IMR-90 (cell line): Measurements from ENCODE around the gene RFX6. TPM values are rescaled to one million over a fixed set of nuclear protein-coding genes. Genes with fewer than 3 reads are reported as not detected.

Experiments used
- ATAC-seq: fragments of 200-7000 bp; cut with Tn5 transposase; 2 replicates; pipeline ENCODE4 v1.9.1; 2020; ENCODE audit warnings: low read depth, mild to moderate bottlenecking, moderate library complexity
- BruUV-seq: library from RNA; stranded (reverse); fragments of 400-500 nt; replicated peaks from 2 replicates; lab custom pipeline; 2021; lab: Mats Ljungman, UMichigan
- CTCF ChIA-PET: fragments of 300-600 bp; formaldehyde crosslinking; extraction: SDS; loops from one replicate; lab custom pipeline; 2021; ENCODE audit warnings: antibody characterized with exemption; lab: Yijun Ruan, JAX
- POLR2A ChIA-PET: fragments of 300-600 bp; sonication (Branson Sonifier 250); formaldehyde crosslinking; loops from one replicate; lab custom pipeline; 2022; ENCODE audit warnings: antibody characterized with exemption; ENCODE audit not compliant: unreplicated experiment; lab: Charles Lee
- DNase-seq: peaks from one replicate; pipeline ENCODE4 v3.0.0; 2013
- H2AFZ ChIP-seq: replicated peaks from 2 replicates; pipeline ENCODE3; 2013; ENCODE audit warnings: low read length, mild to moderate bottlenecking; ENCODE audit not compliant: poor library complexity
- H2AK5ac ChIP-seq: 2 replicates; pipeline ENCODE4 v1.6.1; 2013; ENCODE audit warnings: low read depth, low read length, inconsistent platforms
- H2AK9ac ChIP-seq: replicated peaks from 2 replicates; pipeline ENCODE3; 2013; ENCODE audit warnings: mild to moderate bottlenecking, low read depth, low read length, moderate library complexity; ENCODE audit not compliant: poor library complexity
- H2BK120ac ChIP-seq: 2 replicates; pipeline ENCODE4 v1.6.1; 2013; ENCODE audit warnings: low read depth, low read length, inconsistent platforms
- H2BK15ac ChIP-seq: 3 replicates; pipeline ENCODE4 v1.6.1; 2013; ENCODE audit warnings: low read depth, low read length, inconsistent platforms
- H2BK20ac ChIP-seq: 2 replicates; pipeline ENCODE4 v1.6.1; 2013; ENCODE audit warnings: low read depth, mild to moderate bottlenecking, inconsistent platforms, low read length, moderate library complexity
- H2BK5ac ChIP-seq: 2 replicates; pipeline ENCODE4 v1.6.1; 2013; ENCODE audit warnings: mild to moderate bottlenecking, low read depth, low read length, inconsistent platforms; ENCODE audit not compliant: poor library complexity, severe bottlenecking
- H3K14ac ChIP-seq: replicated peaks from 2 replicates; pipeline ENCODE4 v1.6.1; 2013; ENCODE audit warnings: low read depth, low read length, inconsistent platforms
- H3K18ac ChIP-seq: 2 replicates; pipeline ENCODE4 v1.6.1; 2013; ENCODE audit warnings: low read depth, low read length, control low read depth
- H3K23ac ChIP-seq: 2 replicates; pipeline ENCODE4 v1.6.1; 2013; ENCODE audit warnings: low read depth, low read length, inconsistent platforms
- H3K27ac ChIP-seq: 2 replicates; pipeline ENCODE4 v1.5.1; 2013; ENCODE audit warnings: mild to moderate bottlenecking, control low read depth, low read length; ENCODE audit not compliant: insufficient read depth
- H3K27me3 ChIP-seq: 2 replicates; pipeline ENCODE4 v1.6.1; 2013; ENCODE audit warnings: low read length; ENCODE audit not compliant: control insufficient read depth, insufficient read depth
- H3K36me3 ChIP-seq: 2 replicates; pipeline ENCODE4 v1.6.1; 2013; ENCODE audit warnings: low read length, mixed read lengths; ENCODE audit not compliant: control insufficient read depth, insufficient read depth
- H3K4ac ChIP-seq: 2 replicates; pipeline ENCODE4 v1.6.1; 2013; ENCODE audit warnings: low read depth, low read length, inconsistent platforms
- H3K4me1 ChIP-seq: 2 replicates; pipeline ENCODE4 v1.6.1; 2013; ENCODE audit warnings: low read length, mixed read lengths; ENCODE audit not compliant: control insufficient read depth, insufficient read depth
- H3K4me2 ChIP-seq: 2 replicates; pipeline ENCODE4 v1.6.1; 2013; ENCODE audit warnings: low read depth, mild to moderate bottlenecking, control low read depth, low read length, moderate library complexity
- H3K4me3 ChIP-seq: 2 replicates; pipeline ENCODE4 v1.5.1; 2013; ENCODE audit warnings: low read depth, mild to moderate bottlenecking, control low read depth, low read length, moderate library complexity; ENCODE audit not compliant: insufficient read depth
- H3K56ac ChIP-seq: 2 replicates; pipeline ENCODE4 v1.6.1; 2013; ENCODE audit warnings: low read length, inconsistent platforms; ENCODE audit not compliant: insufficient read depth; ENCODE audit errors: extremely low read depth
- H3K79me1 ChIP-seq, 2 experiments: 2 replicates each; pipeline ENCODE4 v1.6.1; 2013; ENCODE audit warnings: low read length in 2 of 2, inconsistent platforms in 1 of 2, low read depth in 1 of 2
- H3K9ac ChIP-seq: 2 replicates; pipeline ENCODE4 v1.6.1; 2013; ENCODE audit warnings: low read depth, low read length, control low read depth
- H3K9me1 ChIP-seq: 2 replicates; pipeline ENCODE4 v1.6.1; 2013; ENCODE audit warnings: low read length, inconsistent platforms; ENCODE audit not compliant: insufficient read depth
- H3K9me3 ChIP-seq: 2 replicates; pipeline ENCODE4 v1.6.1; 2013; ENCODE audit warnings: low read length; ENCODE audit not compliant: control insufficient read depth, insufficient read depth
- H4K20me1 ChIP-seq: 2 replicates; pipeline ENCODE4 v1.6.1; 2013; ENCODE audit warnings: low read length, inconsistent platforms; ENCODE audit not compliant: insufficient read depth
- H4K5ac ChIP-seq: 2 replicates; pipeline ENCODE4 v1.6.1; 2013; ENCODE audit warnings: mild to moderate bottlenecking, low read depth, low read length, control low read depth
- H4K8ac ChIP-seq, 2 experiments: 2 replicates each; pipeline ENCODE4 v1.6.1; 2013; ENCODE audit warnings: low read depth in 2 of 2, low read length in 2 of 2, control low read depth in 1 of 2, inconsistent platforms in 1 of 2
- H4K91ac ChIP-seq: 2 replicates; pipeline ENCODE4 v1.6.1; 2013; ENCODE audit warnings: low read depth, low read length, inconsistent platforms; ENCODE audit not compliant: insufficient read depth
- CEBPB ChIP-seq: IDR thresholded peaks from 2 replicates; pipeline ENCODE4 v1.6.1; 2012; ENCODE audit warnings: low read depth, low read length, improper control_type of control experiment
- CHD1 ChIP-seq: IDR thresholded peaks from 2 replicates; pipeline ENCODE4 v1.6.1; 2012; ENCODE audit warnings: low read depth, low read length, improper control_type of control experiment
- CTCF ChIP-seq: conservative IDR thresholded peaks from 2 replicates; pipeline ENCODE4 v1.5.1; 2012; ENCODE audit warnings: mild to moderate bottlenecking, low read depth, low read length, improper control_type of control experiment
- FOS ChIP-seq: fragments of 150-350 bp; IDR thresholded peaks from 2 replicates; pipeline ENCODE4 v1.6.1; 2016; ENCODE audit warnings: low read depth, low read length
- MAFK ChIP-seq: IDR thresholded peaks from 2 replicates; pipeline ENCODE4 v1.6.1; 2012; ENCODE audit warnings: low read depth, low read length, improper control_type of control experiment
- MXI1 ChIP-seq: IDR thresholded peaks from 2 replicates; pipeline ENCODE4 v1.6.1; 2012; ENCODE audit warnings: low read depth, mild to moderate bottlenecking, low read length, moderate library complexity, borderline replicate concordance
- NFE2L2 ChIP-seq: fragments of 150-350 bp; IDR thresholded peaks from 2 replicates; pipeline ENCODE4 v1.6.1; 2016; ENCODE audit warnings: low read depth, mild to moderate bottlenecking, low read length
- RAD21 ChIP-seq: IDR thresholded peaks from 2 replicates; pipeline ENCODE4 v1.6.1; 2012; ENCODE audit warnings: low read length, improper control_type of control experiment
- RFX5 ChIP-seq: IDR thresholded peaks from 2 replicates; pipeline ENCODE4 v1.8.0; 2012; ENCODE audit warnings: low read depth, mild to moderate bottlenecking, low read length, moderate library complexity
- SMC3 ChIP-seq: fragments of 150-350 bp; IDR thresholded peaks from 2 replicates; pipeline ENCODE4 v1.6.1; 2016; ENCODE audit warnings: low read depth, mild to moderate bottlenecking, antibody characterized with exemption, low read length, moderate library complexity
- WGBS, 2 experiments: methylation state at CpG; one replicate each; pipeline versions ENCODE4 v1.1.5 to v1.1.7; 2013; ENCODE audit warnings: missing lambda C conversion rate in 2 of 2; ENCODE audit not compliant: insufficient read length in 1 of 2; ENCODE audit errors: extremely low coverage in 2 of 2; 5-methylcytosine and 5-hydroxymethylcytosine counted together
- dilution Hi-C: fragments of 300-500 bp; cut with HindIII; formaldehyde crosslinking; loops from one replicate; pipeline ENCODE4 v1.14.3; 2018; ENCODE audit warnings: low sequenced_read_pairs; ENCODE audit not compliant: unreplicated experiment
- in situ Hi-C: fragments of 300-500 bp; cut with MboI; formaldehyde crosslinking; loops from 3 replicates; pipeline ENCODE4 v1.14.3; 2019; ENCODE audit warnings: low sequenced_read_pairs, inconsistent platforms, mixed read lengths
- intact Hi-C: fragments of 100-400 bp; cut with micrococcal nuclease; formaldehyde crosslinking; loops from 2 replicates; pipeline ENCODE4 v1.10.0; 2022
- polyA plus RNA-seq, 3 experiments: library from polyadenylated mRNA; depleted of rRNA; stranded (reverse); fragments of >200 nt; gene quantifications; 2 replicates each; pipeline ENCODE4 v1.2.3, GENCODE V29; 2012; ENCODE audit warnings: low replicate concordance in 1 of 3
- total RNA-seq: library from RNA; depleted of rRNA; stranded (reverse); fragments of >200 nt; gene quantifications from 2 replicates; pipeline ENCODE4 v1.2.3, GENCODE V29; 2012
- TF ChIP-seq, protein P1 (sequence below): fragments of 150-350 bp; IDR thresholded peaks from 2 replicates; pipeline ENCODE4 v1.6.1; 2017; ENCODE audit warnings: mild to moderate bottlenecking, antibody characterized with exemption, low read length, low read depth

The RFX6 gene
- total and polyA plus RNA-seq, 2 of the 4 experiments (the other 2 are of a cell fraction): not detected

DNA sequence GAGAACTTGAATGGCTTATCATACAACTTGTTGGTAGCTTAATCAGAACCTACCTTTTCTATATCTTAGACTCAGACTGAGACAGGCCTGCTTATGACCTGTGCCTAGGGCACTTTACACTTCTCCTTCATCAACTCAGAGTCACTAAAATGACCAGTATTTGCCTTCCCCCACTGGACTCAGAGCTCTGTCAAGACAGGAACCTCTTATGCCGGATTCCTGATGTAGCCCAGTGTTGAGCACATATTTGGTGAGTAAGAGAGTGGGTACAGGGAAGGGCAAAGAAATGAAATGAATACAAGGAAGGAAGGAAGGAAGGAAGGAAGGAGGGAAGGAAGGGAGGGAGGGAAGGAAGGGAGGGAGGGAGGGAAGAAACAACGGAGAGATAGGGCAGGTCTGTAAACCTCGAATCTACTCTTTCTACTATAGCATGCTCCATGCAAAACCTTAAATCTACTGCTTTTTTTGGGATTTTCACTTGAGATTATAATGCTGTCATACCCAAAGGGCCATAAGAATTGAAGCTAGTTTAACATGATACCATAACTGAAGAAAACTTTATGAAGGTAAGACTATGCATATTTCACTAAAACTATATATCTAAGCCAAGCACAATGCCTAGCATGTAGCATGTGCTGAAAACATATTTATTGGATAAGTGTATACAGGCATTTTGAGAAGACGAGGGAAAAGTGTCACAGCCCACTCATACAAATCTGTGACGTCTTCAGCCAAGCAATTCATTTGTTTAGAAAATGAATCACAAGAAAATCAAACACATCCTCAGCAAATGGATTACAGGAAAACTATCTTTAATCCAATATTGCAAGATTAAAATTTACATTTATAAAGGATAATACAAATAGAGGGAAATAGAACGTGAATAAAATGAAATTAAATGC is 89.9 kb downstream of the RFX6 start (continued):
- TF ChIP-seq NFE2L2 (no peak), RAD21 (no peak)

DNA sequence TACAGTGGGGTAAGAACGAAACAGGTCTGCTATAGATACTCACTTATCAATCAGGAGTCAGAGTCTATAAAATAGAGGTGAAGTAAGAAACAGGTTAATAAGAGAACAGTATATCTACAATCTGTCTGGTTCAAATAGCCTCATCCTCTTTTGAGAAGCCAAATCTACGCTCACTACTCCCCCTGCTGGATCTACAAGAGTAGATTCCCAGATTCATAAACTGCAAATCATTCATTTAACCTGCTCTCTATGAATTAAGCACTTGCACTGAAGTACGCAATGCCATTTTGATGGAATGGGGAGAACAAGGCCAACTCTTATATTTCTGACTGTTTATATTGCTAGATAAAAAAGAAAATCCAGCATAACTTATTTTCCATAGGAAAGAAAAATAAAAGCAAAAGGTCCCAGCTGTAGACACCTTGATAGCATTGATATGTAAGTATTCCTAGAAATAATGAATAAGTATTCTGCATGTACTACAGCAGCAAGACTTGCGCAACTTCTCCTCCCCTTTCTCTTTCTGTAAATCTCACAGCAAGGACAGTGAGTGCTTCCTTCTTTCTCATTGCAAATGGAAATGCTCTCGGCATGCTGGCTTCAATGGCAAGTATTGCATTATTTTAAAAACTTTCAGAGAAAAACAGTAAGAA is 92.3 kb downstream of the RFX6 start:
- no TSS peak for BruUV-seq
- H3K27me3 ChIP-seq: no peaks in the 10 kb centered on the region
- no peak overlapping the region for H3K56ac ChIP-seq
- H3K4me1 ChIP-seq: no peaks in the 10 kb centered on the region
- no peak overlapping the region for H2AK9ac ChIP-seq
- H3K23ac ChIP-seq: no peak overlapping the region
- no peak overlapping the region for H3K9ac ChIP-seq
- ChIA-PET CTCF (interaction anchor here (0.6 kb wide), 3 partner anchors 22 to 40 kb away, joined by 3 read pairs; no protein-coding TSS in a partner anchor), POLR2A (no interaction called here)
- H2AK5ac ChIP-seq: no peak overlapping the region
- no peak overlapping the region for H3K4me3 ChIP-seq
- no peak overlapping the region for H2BK5ac ChIP-seq
- intact Hi-C loops: loop anchor here (2.0 to 5.0 kb wide), 2 partner anchors 87 to 191 kb away; no protein-coding TSS in a partner anchor
- no CpG with 5 or more reads among the region's 5 CpGs for WGBS, 2 experiments
- H4K5ac ChIP-seq: no peak overlapping the region
- H4K8ac ChIP-seq: no peak overlapping the region
- H3K27ac ChIP-seq: no peak overlapping the region
- H3K79me1 ChIP-seq: no peaks in the 10 kb centered on the region
- H3K4ac ChIP-seq: no peak overlapping the region
- dilution Hi-C loops: no loop called here
- DNase-seq (peak; percentile 50), ATAC-seq (peak; percentile 72)
- in situ Hi-C loops: no loop called here
- no peak overlapping the region for H2BK120ac ChIP-seq
- no peak overlapping the region for H3K14ac ChIP-seq
- no peak overlapping the region for H2AFZ ChIP-seq
- no peak overlapping the region for H2BK20ac ChIP-seq
- H3K9me3 ChIP-seq: no peaks in the 10 kb centered on the region
- H3K36me3 ChIP-seq: no peaks in the 10 kb centered on the region
- H2BK15ac ChIP-seq: no peak overlapping the region
- no peak overlapping the region for H3K4me2 ChIP-seq
- no peaks in the 10 kb centered on the region for H3K9me1 ChIP-seq
- no peak overlapping the region for H3K18ac ChIP-seq
- no peaks in the 10 kb centered on the region for H4K20me1 ChIP-seq
- H4K91ac ChIP-seq: no peak overlapping the region
- TF ChIP-seq RFX5: no peak
- TF ChIP-seq MAFK: no peak
- no peak for TF ChIP-seq MXI1
- TF ChIP-seq, protein P1, sequence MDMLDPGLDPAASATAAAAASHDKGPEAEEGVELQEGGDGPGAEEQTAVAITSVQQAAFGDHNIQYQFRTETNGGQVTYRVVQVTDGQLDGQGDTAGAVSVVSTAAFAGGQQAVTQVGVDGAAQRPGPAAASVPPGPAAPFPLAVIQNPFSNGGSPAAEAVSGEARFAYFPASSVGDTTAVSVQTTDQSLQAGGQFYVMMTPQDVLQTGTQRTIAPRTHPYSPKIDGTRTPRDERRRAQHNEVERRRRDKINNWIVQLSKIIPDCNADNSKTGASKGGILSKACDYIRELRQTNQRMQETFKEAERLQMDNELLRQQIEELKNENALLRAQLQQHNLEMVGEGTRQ: no peak
- peak; percentile 64 for TF ChIP-seq CEBPB
- TF ChIP-seq FOS: no peak
- peak; percentile 40; the same call in 1 of the 2 replicates for TF ChIP-seq RAD21
- TF ChIP-seq CTCF: peak; percentile 66
- TF ChIP-seq CHD1: no peak
- TF ChIP-seq SMC3: peak; percentile 34; the same call in 1 of the 2 replicates
